Activated CD8-positive, alpha-beta T cell treated with anti-CD3 and anti-CD28 coated beads for 36 hours (primary cell): ENCODE results near the gene CALB2. TPM values are rescaled to one million over a fixed set of nuclear protein-coding genes. Genes with fewer than 3 reads are reported as not detected.

ENCODE experiments used
- ATAC-seq: fragments of 200-7000 bp; cut with Tn5 transposase; one replicate; pipeline ENCODE4 v1.10.0; 2021; ENCODE audit warnings: mild to moderate bottlenecking, moderate library complexity
- CTCF ChIA-PET: fragments of 350-600 bp; sonication (Branson Sonifier 250); formaldehyde crosslinking; loops from one replicate; lab custom pipeline; 2021; ENCODE audit warnings: antibody characterized with exemption; lab: Charles Lee
- POLR2A ChIA-PET: fragments of 350-600 bp; sonication (Branson Sonifier 250); formaldehyde crosslinking; loops from one replicate; lab custom pipeline; 2021; ENCODE audit warnings: antibody characterized with exemption; lab: Charles Lee
- DNase-seq: peaks from one replicate; pipeline ENCODE4 v3.0.0-alpha.2; 2020
- H3K27ac Mint-ChIP-seq: one replicate; pipeline ENCODE4 v1.8.0; 2021; ENCODE audit warnings: mild to moderate bottlenecking, mixed read lengths
- H3K27me3 Mint-ChIP-seq: one replicate; pipeline ENCODE4 v1.8.0; 2021; ENCODE audit warnings: mixed read lengths
- H3K36me3 Mint-ChIP-seq: one replicate; pipeline ENCODE4 v1.8.0; 2021; ENCODE audit warnings: low read depth, mixed read lengths
- H3K4me1 Mint-ChIP-seq: one replicate; pipeline ENCODE4 v1.8.0; 2021; ENCODE audit warnings: low read depth, mixed read lengths
- H3K4me3 Mint-ChIP-seq: one replicate; pipeline ENCODE4 v1.8.0; 2021; ENCODE audit warnings: mild to moderate bottlenecking, moderate library complexity, mixed read lengths
- H3K9me3 Mint-ChIP-seq: one replicate; pipeline ENCODE4 v1.8.0; 2021; ENCODE audit warnings: mixed read lengths
- intact Hi-C: fragments of 100-400 bp; cut with micrococcal nuclease; formaldehyde crosslinking; loops from one replicate; pipeline ENCODE4 v1.10.0; 2022
- total RNA-seq, 2 experiments: library from RNA; stranded (reverse); gene quantifications; one replicate each; pipeline ENCODE4 v1.2.3, GENCODE V29; 2021
- TF ChIP-seq, protein P1 (sequence below): fragments of 200-600 bp; IDR thresholded peaks from one replicate; pipeline ENCODE4 v1.8.0; 2022; ENCODE audit warnings: antibody characterized with exemption, mild to moderate bottlenecking

CALB2 gene
- total RNA-seq, 2 experiments from 2014 or later: not detected

DNA sequence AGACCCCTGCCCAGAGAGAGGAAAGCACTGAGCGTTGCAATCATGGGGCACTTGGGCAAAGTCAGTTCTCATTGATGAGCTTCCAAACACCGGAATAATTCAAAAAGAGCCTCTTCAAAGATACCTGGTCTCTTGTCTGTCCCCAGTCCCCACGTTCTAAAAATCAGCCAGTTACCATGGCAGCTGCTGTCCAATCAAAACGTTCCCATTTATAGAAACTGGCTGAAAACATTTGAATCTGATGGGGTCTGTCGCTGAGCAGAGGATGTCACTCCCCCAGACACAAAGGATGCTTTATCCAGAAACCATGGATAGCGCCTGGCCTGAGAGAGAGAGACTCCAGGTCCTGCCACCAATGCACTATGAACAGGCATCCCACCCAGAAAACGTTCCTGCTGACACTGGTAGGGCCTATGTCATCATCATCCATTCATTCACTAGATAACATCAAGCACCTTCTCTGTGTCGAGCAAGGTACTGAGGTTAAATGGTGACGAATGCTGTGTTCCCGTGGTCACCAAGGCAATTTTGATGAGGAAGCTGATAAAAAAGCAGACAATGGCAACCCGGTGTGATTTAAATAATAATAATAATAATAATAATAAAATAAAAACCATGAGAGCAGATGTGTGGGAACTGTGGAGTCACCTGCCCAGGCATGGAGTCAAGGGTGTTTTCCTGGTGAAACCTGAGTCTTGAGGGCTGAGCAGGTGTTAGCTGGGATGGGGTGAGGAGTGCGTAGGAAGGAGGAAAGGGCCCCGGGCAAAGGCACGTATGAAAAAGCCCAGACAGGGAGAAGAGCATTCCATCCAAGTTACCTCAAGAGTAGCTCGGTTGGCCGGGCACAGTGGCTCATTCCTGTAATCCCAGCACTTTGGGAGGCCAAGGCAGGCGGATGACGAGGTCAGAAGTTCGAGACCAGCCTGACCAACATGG, 19.0 kb upstream of the CALB2 start:
- Mint-ChIP-seq H3K27me3 (peaks cover 24% of the 10 kb centered on the region), H3K4me1 (no peaks in the 10 kb centered on the region), H3K4me3 (no peak overlapping the region), H3K36me3 (no peaks in the 10 kb centered on the region), H3K27ac (no peak overlapping the region), H3K9me3 (no peaks in the 10 kb centered on the region)
- intact Hi-C loops: no loop called here
- DNase-seq: no peak
- ChIA-PET POLR2A (no interaction called here), CTCF (no interaction called here)
- no peak for ATAC-seq
- TF ChIP-seq, protein P1, sequence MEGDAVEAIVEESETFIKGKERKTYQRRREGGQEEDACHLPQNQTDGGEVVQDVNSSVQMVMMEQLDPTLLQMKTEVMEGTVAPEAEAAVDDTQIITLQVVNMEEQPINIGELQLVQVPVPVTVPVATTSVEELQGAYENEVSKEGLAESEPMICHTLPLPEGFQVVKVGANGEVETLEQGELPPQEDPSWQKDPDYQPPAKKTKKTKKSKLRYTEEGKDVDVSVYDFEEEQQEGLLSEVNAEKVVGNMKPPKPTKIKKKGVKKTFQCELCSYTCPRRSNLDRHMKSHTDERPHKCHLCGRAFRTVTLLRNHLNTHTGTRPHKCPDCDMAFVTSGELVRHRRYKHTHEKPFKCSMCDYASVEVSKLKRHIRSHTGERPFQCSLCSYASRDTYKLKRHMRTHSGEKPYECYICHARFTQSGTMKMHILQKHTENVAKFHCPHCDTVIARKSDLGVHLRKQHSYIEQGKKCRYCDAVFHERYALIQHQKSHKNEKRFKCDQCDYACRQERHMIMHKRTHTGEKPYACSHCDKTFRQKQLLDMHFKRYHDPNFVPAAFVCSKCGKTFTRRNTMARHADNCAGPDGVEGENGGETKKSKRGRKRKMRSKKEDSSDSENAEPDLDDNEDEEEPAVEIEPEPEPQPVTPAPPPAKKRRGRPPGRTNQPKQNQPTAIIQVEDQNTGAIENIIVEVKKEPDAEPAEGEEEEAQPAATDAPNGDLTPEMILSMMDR: no peak

DNA sequence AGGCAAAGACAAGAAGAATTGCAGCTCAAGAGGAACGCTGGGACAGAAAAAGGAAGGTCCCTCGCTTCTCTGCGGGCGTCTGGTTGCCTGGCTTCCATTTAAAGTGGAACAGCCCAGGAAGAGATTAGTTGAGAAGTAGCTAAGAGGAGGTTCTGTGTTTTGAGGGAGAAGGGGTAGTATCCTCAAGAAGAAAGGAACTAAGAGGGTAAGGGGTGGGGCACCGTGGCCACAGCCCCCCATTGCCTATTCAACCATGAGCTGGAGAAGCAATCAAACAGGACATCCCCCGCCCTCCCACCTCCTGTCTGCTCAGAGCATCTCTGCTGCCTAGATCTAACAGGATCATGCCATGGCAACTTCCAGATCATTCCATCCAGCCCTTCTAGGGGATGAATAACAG, 18.1 kb upstream of the CALB2 start:
- ChIA-PET POLR2A (no interaction called here), CTCF (no interaction called here)
- H3K27me3 Mint-ChIP-seq: peaks cover 23% of the 10 kb centered on the region
- ATAC-seq: no peak
- H3K27ac Mint-ChIP-seq: no peak overlapping the region
- H3K4me1 Mint-ChIP-seq: no peaks in the 10 kb centered on the region
- TF ChIP-seq, protein P1: no peak
- intact Hi-C loops: no loop called here
- no peaks in the 10 kb centered on the region for H3K36me3 Mint-ChIP-seq
- H3K4me3 Mint-ChIP-seq: no peak overlapping the region
- H3K9me3 Mint-ChIP-seq: no peaks in the 10 kb centered on the region
- DNase-seq: no peak

DNA sequence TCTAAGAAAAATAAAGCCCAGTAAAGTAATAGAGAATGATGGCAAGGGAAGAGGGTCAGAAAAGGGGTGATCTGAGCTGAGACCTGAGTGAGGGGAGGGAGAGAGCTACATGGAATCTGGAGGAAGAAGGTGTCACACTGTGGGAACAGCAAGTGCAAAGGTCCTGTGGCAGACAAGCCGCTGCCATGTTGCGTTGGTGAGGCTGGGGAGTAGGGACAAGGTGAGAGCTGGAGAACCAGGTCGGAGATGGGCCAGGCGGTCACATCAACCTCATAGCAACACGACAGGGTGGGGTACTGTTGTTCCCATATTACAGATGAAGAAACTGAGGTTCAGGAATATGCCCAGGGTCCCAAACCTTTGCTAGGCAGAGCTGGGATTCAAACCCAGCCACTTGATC, 16.6 kb upstream of the CALB2 start:
- ATAC-seq (no peak), DNase-seq (no peak)
- no peaks in the 10 kb centered on the region for H3K4me1 Mint-ChIP-seq
- POLR2A ChIA-PET: no interaction called here
- H3K9me3 Mint-ChIP-seq: no peaks in the 10 kb centered on the region
- TF ChIP-seq, protein P1: no peak
- H3K4me3 Mint-ChIP-seq: no peak overlapping the region
- peaks cover 18% of the 10 kb centered on the region for H3K27me3 Mint-ChIP-seq
- H3K27ac Mint-ChIP-seq: no peak overlapping the region
- intact Hi-C loops: no loop called here
- CTCF ChIA-PET: interaction anchor here (3.3 kb wide), 1 partner anchor 15 kb away, joined by 16 read pairs; the partner anchor contains the start of gene CALB2
- H3K36me3 Mint-ChIP-seq: no peaks in the 10 kb centered on the region

DNA sequence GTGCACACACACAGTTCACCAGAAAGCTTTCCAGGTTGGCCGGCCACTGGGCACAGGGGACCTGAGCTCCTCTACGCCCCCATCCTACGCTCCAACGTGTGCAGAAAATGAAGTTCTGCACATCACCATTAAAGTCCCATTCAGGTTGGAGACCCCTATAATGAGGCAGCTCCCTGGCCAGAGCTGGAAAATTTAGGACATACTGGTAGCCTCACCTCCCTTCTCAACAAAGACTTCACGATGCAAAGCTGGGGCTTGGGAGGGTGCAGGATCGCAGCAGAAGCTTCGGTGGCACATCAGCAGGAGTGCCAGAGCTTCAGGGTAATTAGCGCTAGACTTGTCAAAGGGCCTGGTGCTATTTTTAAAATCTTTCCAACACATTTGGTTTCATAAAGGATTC, 15.4 kb upstream of the CALB2 start:
- POLR2A ChIA-PET: no interaction called here
- DNase-seq: no peak
- Mint-ChIP-seq H3K27ac (no peak overlapping the region), H3K4me1 (no peaks in the 10 kb centered on the region), H3K36me3 (no peaks in the 10 kb centered on the region), H3K27me3 (peaks cover 15% of the 10 kb centered on the region), H3K4me3 (no peak overlapping the region), H3K9me3 (no peaks in the 10 kb centered on the region)
- no peak for ATAC-seq
- intact Hi-C loops: no loop called here
- CTCF ChIA-PET: interaction anchor here (1.0 to 3.3 kb wide), 2 partner anchors 11 to 14 kb away, joined by 3 to 16 read pairs; partner anchors contain the start of gene CALB2
- TF ChIP-seq, protein P1: no peak

DNA sequence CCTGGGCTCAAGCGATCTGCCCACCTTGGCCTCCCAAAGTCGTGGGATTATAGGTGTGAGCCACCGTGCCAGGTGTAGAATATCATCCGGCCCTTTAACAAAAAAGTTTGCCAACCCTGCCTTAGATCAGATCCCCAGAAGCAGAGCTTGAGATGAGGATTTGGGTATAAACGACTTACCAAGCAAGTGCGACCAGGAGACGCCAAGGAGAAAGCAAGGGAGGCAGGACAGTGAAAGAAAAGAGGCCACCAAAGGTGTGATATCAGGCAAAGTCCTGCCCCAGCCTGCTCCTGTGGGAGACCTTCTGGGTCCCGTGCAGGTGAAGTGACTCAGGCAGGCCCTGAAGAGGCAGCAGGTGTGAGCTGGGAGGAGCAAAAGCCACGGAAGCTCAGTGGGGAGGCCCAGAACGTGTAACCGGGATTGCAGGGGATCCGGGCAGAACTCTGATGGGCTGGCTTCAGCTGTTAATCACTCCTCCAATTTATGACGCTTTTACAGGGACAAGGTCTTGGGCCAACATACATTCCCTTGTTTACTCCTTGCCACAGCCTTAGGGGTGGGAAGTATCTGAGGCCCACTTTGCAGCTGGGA, 14.1 kb upstream of the CALB2 start:
- intact Hi-C loops: no loop called here
- Mint-ChIP-seq H3K27me3 (peaks cover 7% of the 10 kb centered on the region), H3K27ac (no peak overlapping the region), H3K4me1 (no peaks in the 10 kb centered on the region), H3K36me3 (no peaks in the 10 kb centered on the region), H3K4me3 (no peak overlapping the region), H3K9me3 (no peaks in the 10 kb centered on the region)
- TF ChIP-seq, protein P1: no peak
- DNase-seq (no peak), ATAC-seq (no peak)
- CTCF ChIA-PET: interaction anchor here (0.7 to 3.3 kb wide), 2 partner anchors 13 kb away, joined by 3 to 16 read pairs; partner anchors contain the start of gene CALB2
- POLR2A ChIA-PET: no interaction called here
